ENCODE measurements around the gene PWWP3B.
A peak's percentile ranks its signal among the peaks of the same experiment; 100 is the strongest.
"Not testable (repeated sequence)": the region's sequence is repeated elsewhere in the genome, so short reads cannot be mapped to it uniquely, and the experiment has no call there.

Gene PWWP3B

DNA sequence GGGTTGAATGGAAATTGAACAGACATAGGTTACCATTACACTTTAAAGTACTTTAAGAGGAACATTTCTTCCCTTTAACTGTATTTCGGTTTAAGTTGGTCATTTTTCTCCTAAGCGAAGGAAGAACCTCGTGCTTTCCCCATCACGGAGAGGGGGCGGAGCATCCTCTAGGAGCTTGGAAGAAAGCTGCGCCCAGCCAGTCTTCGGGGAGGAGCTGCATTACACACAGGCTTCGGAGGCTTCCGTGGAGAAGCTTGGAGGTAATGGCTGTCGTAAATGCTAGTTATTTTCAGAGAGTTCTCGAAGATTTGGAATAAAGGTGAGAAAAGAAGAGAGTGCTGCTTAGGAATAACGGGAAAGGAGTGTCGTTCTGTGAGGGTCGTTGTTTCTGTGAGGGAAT lies at the start of gene PWWP3B:
Gene PWWP3B (plus strand): TSS at position 199 of the 400 bp plus-strand sequence. CDS start 37,128 bp downstream, outside the sequence.
- no peak for DNase-seq

DNA sequence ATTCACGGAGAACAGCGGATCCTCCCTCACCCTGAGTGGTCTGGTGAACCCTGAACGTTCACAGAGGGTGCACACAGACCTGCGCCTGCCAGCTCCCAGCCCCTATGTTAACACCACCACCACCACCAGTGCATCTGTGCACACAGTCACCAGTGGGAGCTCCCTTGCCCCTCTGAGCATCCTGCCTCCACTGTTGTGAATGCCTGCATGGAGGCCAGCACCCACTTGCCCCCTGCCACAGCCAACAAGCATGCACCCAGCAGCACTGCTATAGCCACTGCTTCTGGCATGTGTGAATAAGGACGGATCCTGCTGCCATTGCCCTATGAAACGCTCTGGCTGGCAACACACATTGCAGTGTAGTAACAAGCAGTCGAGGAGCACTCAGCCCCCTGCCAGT lies 29.1 kb upstream of the PWWP3B start:
- DNase-seq = no peak

DNA sequence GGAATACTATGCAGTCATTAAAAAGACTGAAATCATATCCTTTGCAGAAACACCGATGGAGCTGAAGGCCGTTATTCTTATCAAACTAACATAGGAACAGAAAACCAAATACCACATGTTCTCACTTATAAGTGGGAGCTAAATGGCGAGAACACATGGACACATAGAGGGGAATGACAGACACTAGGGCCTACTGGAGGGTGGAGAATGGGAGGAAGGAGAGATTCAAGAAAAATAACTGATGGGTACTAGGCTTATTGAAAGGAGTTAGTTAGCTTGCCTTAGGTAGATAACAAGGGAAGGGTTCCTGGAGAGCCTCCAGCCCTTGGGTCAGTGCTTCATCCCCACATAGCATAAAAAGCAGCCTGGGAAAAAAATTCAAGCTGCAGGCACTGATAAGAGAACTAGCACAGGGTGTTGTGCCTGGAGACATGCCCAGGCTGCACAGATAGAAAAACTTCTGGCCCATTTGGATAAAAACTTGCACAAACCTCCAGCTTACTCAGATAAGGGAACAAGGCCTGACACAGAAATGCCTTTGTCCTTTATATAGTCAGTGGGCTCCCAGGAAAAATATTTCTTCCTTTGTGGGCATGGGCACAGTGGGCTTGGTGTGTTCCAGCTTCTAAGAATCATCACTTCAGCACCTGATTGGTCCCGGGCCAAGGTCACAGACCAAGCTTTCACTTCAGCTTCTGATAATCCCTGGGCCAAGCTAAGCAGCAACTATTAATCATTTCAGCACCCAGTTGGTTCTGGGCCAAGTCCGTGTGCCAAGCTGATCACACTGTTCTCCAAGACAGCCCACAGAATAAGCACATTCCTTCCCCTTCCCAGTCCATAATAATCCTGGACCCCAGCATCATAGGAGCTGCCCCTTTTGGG lies 23.1 kb upstream of the PWWP3B start:
- no peak for DNase-seq

GRCh38 chrX:106150701-106151100 lies 17.4 kb upstream of the PWWP3B start:
- no peak for DNase-seq

GRCh38 chrX:106159861-106160282 lies 8.2 kb upstream of the PWWP3B start:
- DNase-seq = no peak

DNA sequence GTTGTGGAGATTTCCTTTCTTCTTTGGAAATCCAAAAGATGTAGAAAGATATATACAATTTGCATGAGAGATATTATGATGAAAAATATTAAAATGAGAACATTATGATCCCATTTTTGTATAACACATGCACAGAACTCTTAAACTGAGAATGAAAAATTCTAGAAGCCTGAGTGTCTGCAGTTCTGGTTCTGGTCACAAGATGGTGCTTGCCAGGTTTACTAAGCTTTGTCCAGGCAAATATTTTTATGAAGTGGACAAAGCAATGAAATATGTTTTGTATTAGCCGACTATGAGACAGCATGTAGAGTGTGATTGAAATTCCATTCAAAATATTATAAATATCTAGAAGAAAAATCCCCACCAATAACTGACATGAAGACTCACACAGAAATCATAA lies 2.2 kb downstream of the PWWP3B start:
- peak; percentile 24 for DNase-seq

- no peak for DNase-seq
These were observed 3.3 kb downstream of the PWWP3B start for GRCh38 chrX:106171293-106171820.

GRCh38 chrX:106177106-106177981 lies 9.2 kb downstream of the PWWP3B start:
- DNase-seq = peak; percentile 50

DNA sequence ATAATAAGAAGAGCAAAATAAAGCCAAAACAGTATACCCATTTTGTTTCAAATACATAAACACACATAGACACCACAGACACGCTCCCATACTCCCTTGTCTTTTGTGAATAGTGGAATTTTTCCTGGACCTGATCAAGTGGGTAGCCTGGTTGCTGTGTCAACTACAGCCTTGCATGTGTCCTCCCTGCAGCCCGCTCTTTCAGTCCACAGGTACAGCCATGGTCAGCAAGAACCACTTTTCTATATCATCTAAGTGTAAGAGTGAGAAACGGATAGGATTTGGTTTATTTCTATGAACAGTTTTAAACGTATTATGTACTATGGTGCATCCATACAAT lies 9.8 kb downstream of the PWWP3B start:
- no peak for DNase-seq

DNA sequence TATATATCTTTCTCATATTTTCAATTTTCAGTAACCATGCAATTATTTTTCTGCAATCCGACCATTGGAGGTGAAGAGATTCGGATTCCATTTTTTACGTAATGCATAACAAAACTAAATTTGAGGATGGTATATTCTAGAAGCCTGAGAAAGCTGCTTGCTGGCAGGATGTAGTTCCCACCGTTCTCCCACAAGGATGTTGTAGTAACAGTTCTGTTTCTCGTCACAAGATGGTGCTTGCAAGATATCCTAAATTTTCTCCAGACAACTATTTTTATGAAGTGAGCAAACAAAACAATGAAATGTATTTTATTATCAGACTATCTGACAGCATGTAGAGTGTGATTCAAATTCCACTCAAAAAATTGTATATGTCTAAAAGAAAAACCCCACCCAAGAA lies 10.7 kb downstream of the PWWP3B start:
- DNase-seq = no peak

DNA sequence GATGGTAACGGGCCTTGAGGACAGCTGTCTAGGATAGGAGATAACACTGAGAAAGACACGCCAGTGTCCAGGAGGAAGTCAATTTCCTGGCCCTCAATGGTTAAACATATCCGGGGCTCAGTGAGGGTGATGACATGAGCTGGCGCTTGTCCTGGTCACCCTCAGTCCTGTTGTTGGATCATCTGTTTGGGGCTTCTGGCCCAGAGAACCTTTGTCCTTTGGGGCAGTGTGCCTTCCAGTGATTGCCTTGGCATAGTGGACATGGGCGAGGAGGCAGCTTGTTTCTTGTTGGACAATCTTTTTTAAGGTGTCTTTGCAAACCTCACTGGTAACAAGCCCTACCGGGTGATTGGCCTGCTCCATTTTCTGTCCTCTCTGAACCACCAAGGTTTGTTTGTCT lies 15.6 kb downstream of the PWWP3B start:
- not testable (repeated sequence) for DNase-seq

- no peak for DNase-seq
These were observed 33.5 kb downstream of the PWWP3B start for GRCh38 chrX:106201502-106202178.

GRCh38 chrX:106203315-106203714 lies 35.2 kb downstream of the PWWP3B start:
- no peak for DNase-seq

GRCh38 chrX:106208154-106208553 lies 40.0 kb downstream of the PWWP3B start:
- DNase-seq = no peak

Data from midbrain (tissue), 1 donor.